SK-N-SH treated with all-trans-retinoic acid at 6 μM for 48 hours (cell line): ENCODE measurements around the gene EPB41L2.

Experiments used
- ARNTL ChIP-seq: fragments of 450-650 bp; formaldehyde crosslinking; IDR thresholded peaks from 2 replicates; pipeline ENCODE4 v1.5.0; 2020; ENCODE audit warnings: low read depth, mild to moderate bottlenecking, moderate library complexity, borderline replicate concordance
- GLIS3 ChIP-seq: fragments of 250-450 bp; sonication (Bioruptor Pico); IDR thresholded peaks from 2 replicates; pipeline ENCODE4 v1.5.0; 2020; ENCODE audit warnings: mild to moderate bottlenecking, moderate library complexity
- OSR1 ChIP-seq: fragments of 250-450 bp; sonication (Bioruptor Pico); IDR thresholded peaks from 2 replicates; pipeline ENCODE4 v1.8.0; 2022; ENCODE audit warnings: moderate library complexity, mild to moderate bottlenecking, inconsistent platforms
- PATZ1 ChIP-seq: fragments of 250-450 bp; sonication (Bioruptor Pico); IDR thresholded peaks from 2 replicates; pipeline ENCODE4 v1.8.0; 2020; ENCODE audit warnings: mild to moderate bottlenecking, moderate library complexity, borderline replicate concordance
- RARB ChIP-seq: fragments of 250-450 bp; sonication (Bioruptor Pico); IDR thresholded peaks from 2 replicates; pipeline ENCODE4 v1.8.0; 2021; ENCODE audit warnings: mild to moderate bottlenecking, moderate library complexity
- ZC3H10 ChIP-seq: fragments of 250-450 bp; sonication (Bioruptor Pico); IDR thresholded peaks from 2 replicates; pipeline ENCODE4 v1.5.1; 2021; ENCODE audit warnings: mild to moderate bottlenecking, moderate library complexity
- ZNF565 ChIP-seq: fragments of 450-650 bp; formaldehyde crosslinking; conservative IDR thresholded peaks from 2 replicates; pipeline ENCODE4 v1.5.0; 2020; ENCODE audit warnings: low read depth, mild to moderate bottlenecking, moderate library complexity
- TF ChIP-seq, protein P1 (sequence below): fragments of 250-450 bp; sonication (Bioruptor Pico); IDR thresholded peaks from 2 replicates; pipeline ENCODE4 v1.5.1; 2021; ENCODE audit warnings: mild to moderate bottlenecking, moderate library complexity

GRCh38 chr6:130858498-130859160 lies 204.4 kb downstream of the EPB41L2 start:
- TF ChIP-seq ZC3H10 = no peak
- TF ChIP-seq PATZ1 (CRISPR knock-in tag) = no peak
- TF ChIP-seq ZNF565 (CRISPR knock-in tag) = no peak
- TF ChIP-seq RARB (CRISPR knock-in tag) = no peak
- TF ChIP-seq OSR1 (CRISPR knock-in tag) = no peak
- TF ChIP-seq GLIS3 (CRISPR knock-in tag) = no peak
- TF ChIP-seq, protein P1, sequence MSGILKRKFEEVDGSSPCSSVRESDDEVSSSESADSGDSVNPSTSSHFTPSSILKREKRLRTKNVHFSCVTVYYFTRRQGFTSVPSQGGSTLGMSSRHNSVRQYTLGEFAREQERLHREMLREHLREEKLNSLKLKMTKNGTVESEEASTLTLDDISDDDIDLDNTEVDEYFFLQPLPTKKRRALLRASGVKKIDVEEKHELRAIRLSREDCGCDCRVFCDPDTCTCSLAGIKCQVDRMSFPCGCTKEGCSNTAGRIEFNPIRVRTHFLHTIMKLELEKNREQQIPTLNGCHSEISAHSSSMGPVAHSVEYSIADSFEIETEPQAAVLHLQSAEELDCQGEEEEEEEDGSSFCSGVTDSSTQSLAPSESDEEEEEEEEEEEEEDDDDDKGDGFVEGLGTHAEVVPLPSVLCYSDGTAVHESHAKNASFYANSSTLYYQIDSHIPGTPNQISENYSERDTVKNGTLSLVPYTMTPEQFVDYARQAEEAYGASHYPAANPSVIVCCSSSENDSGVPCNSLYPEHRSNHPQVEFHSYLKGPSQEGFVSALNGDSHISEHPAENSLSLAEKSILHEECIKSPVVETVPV (CRISPR knock-in tag) = no peak
- no peak for TF ChIP-seq ARNTL (CRISPR knock-in tag)
